Endodermal cell (in vitro differentiated cells): ENCODE results near the gene DLGAP1. TPM values are rescaled to one million over a fixed set of nuclear protein-coding genes. Genes with fewer than 3 reads are reported as not detected.

ENCODE experiments used
- DNase-seq: peaks from one replicate; pipeline ENCODE4 v3.0.0-alpha.2; 2017
- H3K27ac ChIP-seq: 2 replicates; pipeline ENCODE4 v1.5.1; 2013; ENCODE audit warnings: mild to moderate bottlenecking, low read depth, low read length, moderate library complexity
- H3K27me3 ChIP-seq: 2 replicates; pipeline ENCODE4 v1.6.1; 2013; ENCODE audit warnings: mild to moderate bottlenecking, low read length, moderate library complexity; ENCODE audit not compliant: insufficient read depth, control insufficient read depth, poor library complexity, severe bottlenecking
- H3K36me3 ChIP-seq: 2 replicates; pipeline ENCODE4 v1.7.0; 2013; ENCODE audit warnings: mild to moderate bottlenecking, low read length, moderate library complexity; ENCODE audit not compliant: control insufficient read depth, insufficient read depth
- H3K4me1 ChIP-seq: one replicate; pipeline ENCODE4 v1.7.0; 2013; ENCODE audit warnings: low read length; ENCODE audit not compliant: control insufficient read depth, insufficient read depth
- H3K4me3 ChIP-seq: 2 replicates; pipeline ENCODE4 v1.5.1; 2013; ENCODE audit warnings: mild to moderate bottlenecking, low read length, moderate library complexity
- H3K9ac ChIP-seq: 2 replicates; pipeline ENCODE4 v1.6.1; 2013; ENCODE audit warnings: mild to moderate bottlenecking, low read length, moderate library complexity; ENCODE audit not compliant: poor library complexity, severe bottlenecking; ENCODE audit errors: extremely low read depth
- H3K9me3 ChIP-seq: 2 replicates; pipeline ENCODE4 v1.6.1; 2013; ENCODE audit warnings: mild to moderate bottlenecking, low read length, moderate library complexity; ENCODE audit not compliant: control insufficient read depth
- H3K27ac Mint-ChIP-seq: 2 replicates; pipeline ENCODE4 v1.8.0; 2020; ENCODE audit warnings: mixed read lengths
- H3K27me3 Mint-ChIP-seq: 2 replicates; pipeline ENCODE4 v1.8.0; 2021; ENCODE audit warnings: mild to moderate bottlenecking, mixed read lengths; ENCODE audit not compliant: insufficient read depth
- H3K36me3 Mint-ChIP-seq: 2 replicates; pipeline ENCODE4 v1.8.0; 2020; ENCODE audit warnings: low read depth, mixed read lengths
- H3K4me1 Mint-ChIP-seq: 2 replicates; pipeline ENCODE4 v1.8.0; 2020; ENCODE audit warnings: mixed read lengths
- H3K4me3 Mint-ChIP-seq: 2 replicates; pipeline ENCODE4 v1.8.0; 2020; ENCODE audit warnings: mild to moderate bottlenecking, moderate library complexity, mixed read lengths
- H3K9me3 Mint-ChIP-seq: 2 replicates; pipeline ENCODE4 v1.8.0; 2020; ENCODE audit warnings: mild to moderate bottlenecking, mixed read lengths
- CTCF ChIP-seq: fragments of 200-600 bp; sonication (generic); conservative IDR thresholded peaks from 2 replicates; pipeline ENCODE4 v1.5.0; 2021; ENCODE audit warnings: antibody characterized with exemption, mild to moderate bottlenecking
- WGBS, 2 experiments: methylation state at CpG; one replicate each; pipeline versions ENCODE4 v1.1.5 to v1.1.7; 2013; ENCODE audit warnings: missing lambda C conversion rate in 2 of 2, mixed read lengths in 1 of 2; ENCODE audit not compliant: insufficient coverage in 1 of 2, insufficient read length in 1 of 2; 5-methylcytosine and 5-hydroxymethylcytosine counted together
- total RNA-seq, 2 donors: library from RNA; stranded (reverse); fragmentation: NEBNext Ultra II Directional in 1 of 2; extraction: Animal tissue kit (Norgen Biotek cat#: 25700) in 1 of 2; gene quantifications; 2 replicates in 1 of 2; 3 replicates in 1 of 2; pipeline ENCODE4 v1.2.1, GENCODE V29; 2021

The DLGAP1 gene
- total RNA-seq, 2 donors from 2014 or later, result 11.5 to 21.5 TPM

- Histone ChIP-seq H3K27me3 (no peaks in the 10 kb centered on the region), H3K4me1 (no peaks in the 10 kb centered on the region), H3K27ac (no peak overlapping the region), H3K9me3 (no peaks in the 10 kb centered on the region), H3K36me3 (no peaks in the 10 kb centered on the region), H3K9ac (no peak overlapping the region), H3K4me3 (no peak overlapping the region)
- Mint-ChIP-seq H3K4me3 (no peak overlapping the region), H3K4me1 (no peaks in the 10 kb centered on the region), H3K27ac (no peak overlapping the region), H3K9me3 (no peaks in the 10 kb centered on the region), H3K36me3 (no peaks in the 10 kb centered on the region), H3K27me3 (no peaks in the 10 kb centered on the region)
- no peak for TF ChIP-seq CTCF
- no peak for DNase-seq
- WGBS, 2 experiments, result 99% methylated on average over 3 of the region's 3 CpGs; no CpG with 5 or more reads in 1 of the 2 experiments
Observed at GRCh38 chr18:3748086-3748485, 707.0 kb downstream of the DLGAP1 start.

GRCh38 chr18:3747176-3747973 lies 707.7 kb downstream of the DLGAP1 start:
- Histone ChIP-seq H3K9me3 (no peaks in the 10 kb centered on the region), H3K27ac (no peak overlapping the region), H3K9ac (no peak overlapping the region), H3K4me1 (no peaks in the 10 kb centered on the region), H3K27me3 (no peaks in the 10 kb centered on the region), H3K36me3 (no peaks in the 10 kb centered on the region), H3K4me3 (no peak overlapping the region)
- Mint-ChIP-seq H3K36me3 (no peaks in the 10 kb centered on the region), H3K27me3 (no peaks in the 10 kb centered on the region), H3K27ac (no peak overlapping the region), H3K9me3 (no peaks in the 10 kb centered on the region), H3K4me3 (no peak overlapping the region), H3K4me1 (no peaks in the 10 kb centered on the region)
- TF ChIP-seq CTCF, result no peak
- WGBS, 2 experiments, result 92 to 93% methylated on average over 14 of the region's 14 CpGs
- DNase-seq, result no peak

GRCh38 chr18:3742541-3742940 lies 712.6 kb downstream of the DLGAP1 start:
- Histone ChIP-seq H3K9me3 (no peaks in the 10 kb centered on the region), H3K27me3 (no peaks in the 10 kb centered on the region), H3K36me3 (peaks cover 5% of the 10 kb centered on the region), H3K4me1 (no peaks in the 10 kb centered on the region), H3K27ac (no peak overlapping the region), H3K4me3 (no peak overlapping the region), H3K9ac (no peak overlapping the region)
- Mint-ChIP-seq H3K27me3 (no peaks in the 10 kb centered on the region), H3K36me3 (peaks cover 12% of the 10 kb centered on the region), H3K4me1 (no peaks in the 10 kb centered on the region), H3K4me3 (no peak overlapping the region), H3K9me3 (peaks cover 7% of the 10 kb centered on the region), H3K27ac (no peak overlapping the region)
- no peak for DNase-seq
- TF ChIP-seq CTCF, result no peak
- 17 to 35% methylated on average over 1 of the region's 1 CpG for WGBS, 2 experiments
